ENCODE data around the gene GRM4. TPM values are rescaled to one million over a fixed set of nuclear protein-coding genes. Genes with fewer than 3 reads are reported as not detected.
A peak's percentile ranks its signal among the peaks of the same experiment; 100 is the strongest.
"Not testable (repeated sequence)": the region's sequence is repeated elsewhere in the genome, so short reads cannot be mapped to it uniquely, and the experiment has no call there.

GRM4 gene
- total and polyA plus RNA-seq, 2 donors from 2014 or later = not detected

GRCh38 chr6:34046617-34047016 lies 99.3 kb downstream of the GRM4 start:
- Histone ChIP-seq H3K9me3 (ENCODE audit: control insufficient read depth in 2 of 3, insufficient read depth in 1 of 3, low read length in 3 of 3) (peaks cover 0 to 2% (median 0%) of the 10 kb centered on the region in 3 donors), H3K4me3 (ENCODE audit: low read length in 3 of 3) (no peak overlapping the region), H3K27ac (ENCODE audit: low read depth in 2 of 2, low read length in 2 of 2) (no peak overlapping the region), H3K36me3 (ENCODE audit: control insufficient read depth in 2 of 3, insufficient read depth in 3 of 3, low read length in 3 of 3) (no peaks in the 10 kb centered on the region), H3K9ac (ENCODE audit: low read length in 3 of 3) (no peak overlapping the region), H3K27me3 (ENCODE audit: control insufficient read depth, insufficient read depth, low read length) (no peaks in the 10 kb centered on the region), H3K4me1 (ENCODE audit: control insufficient read depth in 2 of 3, insufficient read depth in 2 of 3, low read depth in 1 of 3, low read length in 3 of 3) (no peaks in the 10 kb centered on the region)
- TF ChIP-seq CTCF (IDR thresholded peaks at IDR 0.05; ENCODE audit: borderline replicate concordance, extremely low read depth, insufficient read depth) = no peak
- no peak for DNase-seq
- intact Hi-C loops (cut with DNase I) = no loop called here
- FAIRE-seq = no peak

- H3K9me3 ChIP-seq (ENCODE audit: control insufficient read depth in 2 of 3, insufficient read depth in 1 of 3, low read length in 3 of 3) = peaks cover 0 to 2% (median 0%) of the 10 kb centered on the region in 3 donors
- TF ChIP-seq CTCF (IDR thresholded peaks at IDR 0.05; ENCODE audit: borderline replicate concordance, extremely low read depth, insufficient read depth) = no peak
- no peaks in the 10 kb centered on the region for H3K27me3 ChIP-seq (ENCODE audit: control insufficient read depth, insufficient read depth, low read length)
- no peak overlapping the region for H3K27ac ChIP-seq (ENCODE audit: low read depth in 2 of 2, low read length in 2 of 2)
- no peak for FAIRE-seq
- no peaks in the 10 kb centered on the region for H3K4me1 ChIP-seq (ENCODE audit: control insufficient read depth in 2 of 3, insufficient read depth in 2 of 3, low read depth in 1 of 3, low read length in 3 of 3)
- no peaks in the 10 kb centered on the region for H3K36me3 ChIP-seq (ENCODE audit: control insufficient read depth in 2 of 3, insufficient read depth in 3 of 3, low read length in 3 of 3)
- intact Hi-C loops (cut with DNase I) = no loop called here
- DNase-seq = no peak
- no peak overlapping the region for H3K9ac ChIP-seq (ENCODE audit: low read length in 3 of 3)
- H3K4me3 ChIP-seq (ENCODE audit: low read length in 3 of 3) = no peak overlapping the region
Observed at GRCh38 chr6:34045771-34046170, 100.1 kb downstream of the GRM4 start.

DNA sequence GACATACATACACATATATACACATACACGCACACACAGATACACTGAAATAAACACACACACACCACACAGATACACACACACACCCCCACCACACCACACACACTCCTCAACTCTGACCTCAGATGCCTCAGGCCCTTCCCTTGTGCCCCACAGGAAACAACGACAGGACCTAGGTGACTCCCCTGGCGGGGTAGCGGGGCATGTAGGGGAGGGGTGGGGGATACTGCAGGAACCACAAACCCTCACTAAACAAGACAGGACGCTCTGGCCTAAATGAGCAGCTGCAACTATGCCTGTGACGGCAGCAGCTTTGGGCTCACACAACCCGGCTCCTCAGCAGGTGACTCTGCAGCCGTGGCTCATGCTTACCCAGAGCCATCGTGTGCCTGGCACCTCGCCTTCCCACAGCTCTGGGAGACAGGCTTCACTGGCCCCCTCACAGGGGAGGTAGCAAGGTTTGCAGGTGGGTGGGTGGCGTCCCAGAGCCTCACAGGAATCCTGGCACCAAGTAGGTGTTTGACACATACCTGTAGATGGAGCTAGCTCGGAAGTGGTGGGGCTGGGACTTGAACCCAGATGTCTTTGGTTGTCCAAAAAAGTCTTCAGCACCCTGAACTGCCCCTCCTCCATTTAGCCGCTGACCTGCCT lies 100.8 kb downstream of the GRM4 start:
- no peak overlapping the region for H3K9ac ChIP-seq (ENCODE audit: low read length in 3 of 3)
- H3K27me3 ChIP-seq (ENCODE audit: control insufficient read depth, insufficient read depth, low read length) = no peaks in the 10 kb centered on the region
- no peak overlapping the region for H3K4me3 ChIP-seq (ENCODE audit: low read length in 3 of 3)
- H3K27ac ChIP-seq (ENCODE audit: low read depth in 2 of 2, low read length in 2 of 2) = no peak overlapping the region
- no peaks in the 10 kb centered on the region for H3K36me3 ChIP-seq (ENCODE audit: control insufficient read depth in 2 of 3, insufficient read depth in 3 of 3, low read length in 3 of 3)
- TF ChIP-seq CTCF (IDR thresholded peaks at IDR 0.05; ENCODE audit: borderline replicate concordance, extremely low read depth, insufficient read depth) = no peak
- H3K4me1 ChIP-seq (ENCODE audit: control insufficient read depth in 2 of 3, insufficient read depth in 2 of 3, low read depth in 1 of 3, low read length in 3 of 3) = no peaks in the 10 kb centered on the region
- H3K9me3 ChIP-seq (ENCODE audit: control insufficient read depth in 2 of 3, insufficient read depth in 1 of 3, low read length in 3 of 3) = peaks cover 0 to 2% (median 0%) of the 10 kb centered on the region in 3 donors
- no peak for DNase-seq
- FAIRE-seq = no peak
- intact Hi-C loops (cut with DNase I) = no loop called here

DNA sequence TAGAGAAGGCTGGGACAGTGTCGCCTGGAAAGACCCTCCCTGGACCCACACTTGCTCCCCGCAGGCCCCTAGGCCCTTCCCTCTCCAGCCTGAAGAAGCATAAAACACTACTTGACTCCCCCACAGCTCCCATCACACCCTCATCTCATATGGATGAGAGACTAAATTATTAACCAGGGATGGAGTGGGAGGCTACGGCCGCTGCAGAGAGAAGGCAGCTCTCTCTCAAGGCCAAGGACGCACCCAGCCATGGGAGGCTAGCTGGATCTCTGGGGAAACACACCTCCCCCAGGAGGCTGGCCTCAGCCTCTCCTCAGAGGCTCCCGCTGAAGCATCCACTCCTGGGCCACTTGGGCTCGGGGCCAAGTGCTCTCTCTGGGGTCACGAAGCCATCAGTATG lies 102.5 kb downstream of the GRM4 start:
- no peak for FAIRE-seq
- Histone ChIP-seq H3K9me3 (ENCODE audit: control insufficient read depth in 2 of 3, insufficient read depth in 1 of 3, low read length in 3 of 3) (peaks cover 0 to 2% (median 0%) of the 10 kb centered on the region in 3 donors), H3K27me3 (ENCODE audit: control insufficient read depth, insufficient read depth, low read length) (no peaks in the 10 kb centered on the region), H3K27ac (ENCODE audit: low read depth in 2 of 2, low read length in 2 of 2) (no peak overlapping the region), H3K4me1 (ENCODE audit: control insufficient read depth in 2 of 3, insufficient read depth in 2 of 3, low read depth in 1 of 3, low read length in 3 of 3) (no peaks in the 10 kb centered on the region), H3K9ac (ENCODE audit: low read length in 3 of 3) (no peak overlapping the region), H3K4me3 (ENCODE audit: low read length in 3 of 3) (no peak overlapping the region), H3K36me3 (ENCODE audit: control insufficient read depth in 2 of 3, insufficient read depth in 3 of 3, low read length in 3 of 3) (no peaks in the 10 kb centered on the region)
- DNase-seq = peak in 4 of 5 donors; percentile 52 to 82 (median 72)
- intact Hi-C loops (cut with DNase I) = no loop called here
- no peak for TF ChIP-seq CTCF (IDR thresholded peaks at IDR 0.05; ENCODE audit: borderline replicate concordance, extremely low read depth, insufficient read depth)

DNA sequence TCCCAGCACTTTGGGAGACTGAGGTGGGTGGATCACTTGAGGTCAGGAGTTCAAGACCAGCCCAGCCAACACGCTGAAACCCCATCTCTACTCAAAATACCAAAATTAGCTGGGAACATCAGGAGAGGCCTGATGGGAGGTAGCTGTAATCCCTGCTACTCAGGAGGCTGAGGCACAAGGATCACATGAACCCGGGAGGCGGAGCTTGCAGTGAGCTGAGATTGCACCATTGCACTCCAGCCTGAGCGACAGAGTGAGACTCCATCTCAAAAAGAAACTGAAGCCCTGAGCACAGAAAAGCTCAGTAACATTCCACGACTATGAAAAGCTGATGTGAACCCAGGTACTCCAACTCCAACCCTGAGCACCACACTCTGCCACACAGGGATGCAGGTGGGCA lies 103.9 kb downstream of the GRM4 start:
- H3K4me1 ChIP-seq (ENCODE audit: control insufficient read depth in 2 of 3, insufficient read depth in 2 of 3, low read depth in 1 of 3, low read length in 3 of 3); DNase-seq; FAIRE-seq; H3K4me3 ChIP-seq (ENCODE audit: low read length in 3 of 3); H3K9ac ChIP-seq (ENCODE audit: low read length in 3 of 3); intact Hi-C loops (cut with DNase I); H3K9me3 ChIP-seq (ENCODE audit: control insufficient read depth in 2 of 3, insufficient read depth in 1 of 3, low read length in 3 of 3); H3K27me3 ChIP-seq (ENCODE audit: control insufficient read depth, insufficient read depth, low read length); H3K27ac ChIP-seq (ENCODE audit: low read depth in 2 of 2, low read length in 2 of 2); H3K36me3 ChIP-seq (ENCODE audit: control insufficient read depth in 2 of 3, insufficient read depth in 3 of 3, low read length in 3 of 3): not testable (repeated sequence)
